Neural cell (in vitro differentiated cells): ENCODE results near the gene SEBOX.

Experiments used
- EP300 ChIP-seq: fragments of 450-650 bp; conservative IDR thresholded peaks from 2 replicates; pipeline ENCODE4 v1.6.1; 2014; ENCODE audit warnings: antibody characterized with exemption, mild to moderate bottlenecking, moderate library complexity; ENCODE audit not compliant: poor library complexity, severe bottlenecking
- EZH2 ChIP-seq: fragments of 200-600, 300-800 bp; shearing (Covaris generic), sonication (generic); IDR thresholded peaks from 2 replicates; pipeline ENCODE4 v1.6.1; 2014; ENCODE audit warnings: antibody characterized with exemption, low read length, borderline replicate concordance, mild to moderate bottlenecking; ENCODE audit not compliant: insufficient read depth, poor library complexity, severe bottlenecking
- MXI1 ChIP-seq: fragments of 450-650 bp; conservative IDR thresholded peaks from 2 replicates; pipeline ENCODE4 v1.6.1; 2014; ENCODE audit warnings: antibody characterized with exemption, mild to moderate bottlenecking; ENCODE audit not compliant: poor library complexity, severe bottlenecking
- POLR2AphosphoS5 ChIP-seq: IDR thresholded peaks from 2 replicates; pipeline ENCODE4 v1.6.1; 2012
- TF ChIP-seq, protein P1 (sequence below): fragments of 450-650 bp; IDR thresholded peaks from 2 replicates; pipeline ENCODE4 v1.5.1; 2014; ENCODE audit warnings: antibody characterized with exemption, mild to moderate bottlenecking, moderate library complexity; ENCODE audit not compliant: poor library complexity, severe bottlenecking

DNA sequence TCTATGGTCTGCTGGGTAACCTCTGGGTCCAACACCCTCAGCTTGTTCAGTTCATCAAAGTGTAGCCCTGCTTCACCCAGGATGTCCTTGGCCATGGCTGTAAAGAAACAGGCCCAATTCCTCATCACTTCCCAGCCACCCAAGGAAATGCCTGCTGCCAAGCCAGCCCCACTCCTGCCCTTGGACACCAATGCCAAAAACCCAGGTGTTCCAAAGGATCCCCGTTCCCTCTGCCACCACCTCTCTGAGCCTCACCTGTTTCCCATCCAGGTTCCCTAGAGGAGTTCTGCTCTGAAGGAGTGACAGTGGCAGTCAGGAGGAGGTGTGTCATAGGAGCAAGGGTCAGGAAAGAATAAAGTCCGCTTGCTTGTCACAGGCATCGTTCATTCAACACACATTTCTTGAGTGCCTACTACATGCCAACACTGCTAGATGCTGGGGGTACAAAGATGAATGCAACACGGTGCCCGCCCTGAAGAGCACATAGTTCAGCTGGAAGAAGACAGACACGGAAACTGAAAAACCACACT, 33.0 kb downstream of the SEBOX start:
- TF ChIP-seq, protein P1, sequence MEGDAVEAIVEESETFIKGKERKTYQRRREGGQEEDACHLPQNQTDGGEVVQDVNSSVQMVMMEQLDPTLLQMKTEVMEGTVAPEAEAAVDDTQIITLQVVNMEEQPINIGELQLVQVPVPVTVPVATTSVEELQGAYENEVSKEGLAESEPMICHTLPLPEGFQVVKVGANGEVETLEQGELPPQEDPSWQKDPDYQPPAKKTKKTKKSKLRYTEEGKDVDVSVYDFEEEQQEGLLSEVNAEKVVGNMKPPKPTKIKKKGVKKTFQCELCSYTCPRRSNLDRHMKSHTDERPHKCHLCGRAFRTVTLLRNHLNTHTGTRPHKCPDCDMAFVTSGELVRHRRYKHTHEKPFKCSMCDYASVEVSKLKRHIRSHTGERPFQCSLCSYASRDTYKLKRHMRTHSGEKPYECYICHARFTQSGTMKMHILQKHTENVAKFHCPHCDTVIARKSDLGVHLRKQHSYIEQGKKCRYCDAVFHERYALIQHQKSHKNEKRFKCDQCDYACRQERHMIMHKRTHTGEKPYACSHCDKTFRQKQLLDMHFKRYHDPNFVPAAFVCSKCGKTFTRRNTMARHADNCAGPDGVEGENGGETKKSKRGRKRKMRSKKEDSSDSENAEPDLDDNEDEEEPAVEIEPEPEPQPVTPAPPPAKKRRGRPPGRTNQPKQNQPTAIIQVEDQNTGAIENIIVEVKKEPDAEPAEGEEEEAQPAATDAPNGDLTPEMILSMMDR = no peak
- TF ChIP-seq POLR2AphosphoS5 = no peak
- no peak for TF ChIP-seq EZH2
- no peak for TF ChIP-seq MXI1
- no peak for TF ChIP-seq EP300
